ENCODE results near the gene ADAMTS2. TPM values are rescaled to one million over a fixed set of nuclear protein-coding genes. Genes with fewer than 3 reads are reported as not detected.

Gene ADAMTS2
- total RNA-seq, 1 donor from 2014 or later: not detected

GRCh38 chr5:179381691-179382090 is 36.4 kb upstream of the ADAMTS2 start:
- ChIA-PET CTCF (no interaction called here), POLR2A (no interaction called here)
- ATAC-seq (ENCODE audit: low read depth): no peak
- no peaks in the 10 kb centered on the region for H3K9me3 Mint-ChIP-seq
- H3K27me3 Mint-ChIP-seq: no peaks in the 10 kb centered on the region
- intact Hi-C loops (cut with micrococcal nuclease): no loop called here
- H3K36me3 Mint-ChIP-seq (ENCODE audit: low read depth): no peaks in the 10 kb centered on the region
- no peaks in the 10 kb centered on the region for H3K4me1 Mint-ChIP-seq
- no peak overlapping the region for H3K4me3 Mint-ChIP-seq
- H3K27ac Mint-ChIP-seq: no peak overlapping the region
- TF ChIP-seq CTCF (IDR thresholded peaks at IDR 0.05): no peak
- no peak for DNase-seq

GRCh38 chr5:179380211-179381035 is 35.2 kb upstream of the ADAMTS2 start:
- no peak overlapping the region for H3K27ac Mint-ChIP-seq
- H3K4me1 Mint-ChIP-seq: no peaks in the 10 kb centered on the region
- CTCF ChIA-PET: no interaction called here
- POLR2A ChIA-PET: no interaction called here
- intact Hi-C loops (cut with micrococcal nuclease): no loop called here
- no peaks in the 10 kb centered on the region for H3K36me3 Mint-ChIP-seq (ENCODE audit: low read depth)
- no peak for DNase-seq
- H3K4me3 Mint-ChIP-seq: no peak overlapping the region
- H3K9me3 Mint-ChIP-seq: no peaks in the 10 kb centered on the region
- H3K27me3 Mint-ChIP-seq: no peaks in the 10 kb centered on the region
- TF ChIP-seq CTCF (IDR thresholded peaks at IDR 0.05): no peak
- no peak for ATAC-seq (ENCODE audit: low read depth)

- no peaks in the 10 kb centered on the region for H3K36me3 Mint-ChIP-seq (ENCODE audit: low read depth)
- H3K4me1 Mint-ChIP-seq: no peaks in the 10 kb centered on the region
- H3K4me3 Mint-ChIP-seq: no peak overlapping the region
- ChIA-PET POLR2A (no interaction called here), CTCF (no interaction called here)
- H3K27ac Mint-ChIP-seq: no peak overlapping the region
- H3K27me3 Mint-ChIP-seq: no peaks in the 10 kb centered on the region
- DNase-seq: no peak
- intact Hi-C loops (cut with micrococcal nuclease): no loop called here
- no peak for ATAC-seq (ENCODE audit: low read depth)
- H3K9me3 Mint-ChIP-seq: no peaks in the 10 kb centered on the region
- TF ChIP-seq CTCF (IDR thresholded peaks at IDR 0.05): no peak
Measured at GRCh38 chr5:179379321-179379890, 34.1 kb upstream of the ADAMTS2 start.

GRCh38 chr5:179378441-179379271 is 33.4 kb upstream of the ADAMTS2 start:
- H3K4me1 Mint-ChIP-seq: no peaks in the 10 kb centered on the region
- DNase-seq (no peak), ATAC-seq (ENCODE audit: low read depth) (no peak)
- ChIA-PET CTCF (no interaction called here), POLR2A (no interaction called here)
- no peaks in the 10 kb centered on the region for H3K27me3 Mint-ChIP-seq
- no peak overlapping the region for H3K4me3 Mint-ChIP-seq
- no peak overlapping the region for H3K27ac Mint-ChIP-seq
- no peak for TF ChIP-seq CTCF (IDR thresholded peaks at IDR 0.05)
- H3K9me3 Mint-ChIP-seq: no peaks in the 10 kb centered on the region
- H3K36me3 Mint-ChIP-seq (ENCODE audit: low read depth): no peaks in the 10 kb centered on the region
- intact Hi-C loops (cut with micrococcal nuclease): no loop called here

GRCh38 chr5:179378116-179378440 is 32.8 kb upstream of the ADAMTS2 start:
- DNase-seq (no peak), ATAC-seq (ENCODE audit: low read depth) (no peak)
- H3K4me3 Mint-ChIP-seq: no peak overlapping the region
- no peak for TF ChIP-seq CTCF (IDR thresholded peaks at IDR 0.05)
- no peaks in the 10 kb centered on the region for H3K4me1 Mint-ChIP-seq
- ChIA-PET CTCF (no interaction called here), POLR2A (no interaction called here)
- H3K27me3 Mint-ChIP-seq: no peaks in the 10 kb centered on the region
- H3K36me3 Mint-ChIP-seq (ENCODE audit: low read depth): no peaks in the 10 kb centered on the region
- no peaks in the 10 kb centered on the region for H3K9me3 Mint-ChIP-seq
- no peak overlapping the region for H3K27ac Mint-ChIP-seq
- intact Hi-C loops (cut with micrococcal nuclease): no loop called here

Data from activated B cell treated with CpG ODN at 0.5 μM for 24 hours (primary cell).